HepG2 (cell line): ENCODE results near the gene PRR14. TPM values are rescaled to one million over a fixed set of nuclear protein-coding genes. Genes with fewer than 3 reads are reported as not detected.

Experiments used
- ATF7-NPFF ChIP-seq: sonication (generic); formaldehyde crosslinking; IDR thresholded peaks from 2 replicates; pipeline ENCODE4 v1.8.1; 2023; ENCODE audit warnings: mild to moderate bottlenecking, low read depth, missing genetic modification reagents, moderate library complexity
- EHMT2 ChIP-seq: fragments of 200-600 bp; sonication (generic); IDR thresholded peaks from 2 replicates; pipeline ENCODE4 v1.7.0; 2017; ENCODE audit warnings: antibody characterized with exemption, low read depth, low read length, borderline replicate concordance
- FOXJ3 ChIP-seq: sonication (generic); formaldehyde crosslinking; IDR thresholded peaks from 2 replicates; pipeline ENCODE4 v1.4.0; 2020; ENCODE audit warnings: missing genetic modification reagents, mild to moderate bottlenecking, borderline replicate concordance
- HOMEZ ChIP-seq: IDR thresholded peaks from 2 replicates; pipeline ENCODE4 v1.6.1; 2016; ENCODE audit warnings: low read depth
- KDM5B ChIP-seq: sonication (generic); formaldehyde crosslinking; IDR thresholded peaks from 2 replicates; pipeline ENCODE4 v1.4.0; 2020; ENCODE audit warnings: missing genetic modification reagents, mild to moderate bottlenecking, borderline replicate concordance
- MEF2D ChIP-seq: sonication (generic); formaldehyde crosslinking; IDR thresholded peaks from 2 replicates; pipeline ENCODE4 v1.5.1; 2020; ENCODE audit warnings: mild to moderate bottlenecking, missing genetic modification reagents
- NR3C1 ChIP-seq: sonication (generic); formaldehyde crosslinking; IDR thresholded peaks from 2 replicates; pipeline ENCODE4 v1.4.0; 2020; ENCODE audit warnings: missing genetic modification reagents
- PHF5A ChIP-seq: IDR thresholded peaks from one replicate; pipeline ENCODE4 v1.6.1; 2018; ENCODE audit warnings: low read depth, missing genetic modification reagents; ENCODE audit not compliant: unreplicated experiment
- PLSCR1 ChIP-seq: sonication (generic); formaldehyde crosslinking; IDR thresholded peaks from 2 replicates; pipeline ENCODE4 v1.5.0; 2020; ENCODE audit warnings: missing genetic modification reagents, mild to moderate bottlenecking, borderline replicate concordance
- RARG ChIP-seq: sonication (generic); formaldehyde crosslinking; IDR thresholded peaks from 2 replicates; pipeline ENCODE4 v1.4.0; 2020; ENCODE audit warnings: low read depth, mild to moderate bottlenecking, missing genetic modification reagents
- SRF ChIP-seq: IDR thresholded peaks from 2 replicates; pipeline ENCODE4 v1.6.1; 2011; ENCODE audit warnings: mild to moderate bottlenecking, low read depth, low read length, moderate library complexity
- SRSF9 ChIP-seq: fragments of 200-400 bp; formaldehyde crosslinking; IDR thresholded peaks from 2 replicates; pipeline ENCODE4 v1.6.1; 2018; ENCODE audit warnings: borderline replicate concordance, mild to moderate bottlenecking, low read depth, low read length; ENCODE audit not compliant: insufficient read depth, poor library complexity, severe bottlenecking
- STAT6 ChIP-seq: sonication (generic); formaldehyde crosslinking; IDR thresholded peaks from 2 replicates; pipeline ENCODE4 v1.4.0; 2020; ENCODE audit warnings: missing genetic modification reagents, mild to moderate bottlenecking, borderline replicate concordance
- ZBTB1 ChIP-seq: sonication (generic); formaldehyde crosslinking; IDR thresholded peaks from 2 replicates; pipeline ENCODE4 v1.4.0; 2020; ENCODE audit warnings: missing genetic modification reagents, borderline replicate concordance
- ZFP62 ChIP-seq: sonication (generic); formaldehyde crosslinking; IDR thresholded peaks from 2 replicates; pipeline ENCODE4 v1.4.0; 2020; ENCODE audit warnings: missing genetic modification reagents
- ZFP90 ChIP-seq: sonication (generic); formaldehyde crosslinking; IDR thresholded peaks from 2 replicates; pipeline ENCODE4 v1.8.0; 2022; ENCODE audit warnings: missing genetic modification reagents, mild to moderate bottlenecking, inconsistent platforms, borderline replicate concordance
- ZNF138 ChIP-seq: sonication (generic); formaldehyde crosslinking; IDR thresholded peaks from 2 replicates; pipeline ENCODE4 v1.5.0; 2020; ENCODE audit warnings: mild to moderate bottlenecking, low read depth, missing genetic modification reagents
- ZNF296 ChIP-seq: sonication (generic); formaldehyde crosslinking; conservative IDR thresholded peaks from 2 replicates; pipeline ENCODE4 v1.5.0; 2020; ENCODE audit warnings: mild to moderate bottlenecking, missing genetic modification reagents
- ZNF331 ChIP-seq: sonication (generic); formaldehyde crosslinking; IDR thresholded peaks from 2 replicates; pipeline ENCODE4 v1.4.0; 2020; ENCODE audit warnings: missing genetic modification reagents
- ZNF761 ChIP-seq: sonication (generic); formaldehyde crosslinking; conservative IDR thresholded peaks from 2 replicates; pipeline ENCODE4 v1.4.0; 2020; ENCODE audit warnings: mild to moderate bottlenecking, missing genetic modification reagents
- polyA plus RNA-seq, 8 experiments: library from polyadenylated mRNA; depleted of rRNA in 3 of 8; stranded (reverse) in 7 of 8; unstranded in 1 of 8; fragments of >200 nt; fragmentation: Illumina TruSeq in 4 of 8; extraction: Trizol in 4 of 8; gene quantifications; 2 replicates each; pipeline versions ENCODE4 v1.2.1 to v1.2.3, GENCODE V29; 2011 to 2016; ENCODE audit warnings: low read depth in 4 of 8, missing spikeins in 1 of 8, mixed read lengths in 1 of 8; ENCODE audit not compliant: insufficient read depth in 1 of 8
- total RNA-seq, 5 experiments: library from RNA; depleted of rRNA; stranded (reverse); fragments of >200 nt; fragmentation: Illumina TruSeq; extraction: Trizol; gene quantifications; 2 replicates each; pipeline ENCODE4 v1.2.3, GENCODE V29; 2016; ENCODE audit warnings: low read depth in 1 of 5
- TF ChIP-seq, protein P1 (sequence below): sonication (generic); formaldehyde crosslinking; IDR thresholded peaks from 2 replicates; pipeline ENCODE4 v1.9.0; 2022; ENCODE audit warnings: low read depth, missing genetic modification reagents

PRR14 gene
- total and polyA plus RNA-seq, 2 of the 13 experiments (the other 11 are each of a cell fraction or from before 2014, with no cell fraction given), result 8.4 to 11.0 TPM

DNA sequence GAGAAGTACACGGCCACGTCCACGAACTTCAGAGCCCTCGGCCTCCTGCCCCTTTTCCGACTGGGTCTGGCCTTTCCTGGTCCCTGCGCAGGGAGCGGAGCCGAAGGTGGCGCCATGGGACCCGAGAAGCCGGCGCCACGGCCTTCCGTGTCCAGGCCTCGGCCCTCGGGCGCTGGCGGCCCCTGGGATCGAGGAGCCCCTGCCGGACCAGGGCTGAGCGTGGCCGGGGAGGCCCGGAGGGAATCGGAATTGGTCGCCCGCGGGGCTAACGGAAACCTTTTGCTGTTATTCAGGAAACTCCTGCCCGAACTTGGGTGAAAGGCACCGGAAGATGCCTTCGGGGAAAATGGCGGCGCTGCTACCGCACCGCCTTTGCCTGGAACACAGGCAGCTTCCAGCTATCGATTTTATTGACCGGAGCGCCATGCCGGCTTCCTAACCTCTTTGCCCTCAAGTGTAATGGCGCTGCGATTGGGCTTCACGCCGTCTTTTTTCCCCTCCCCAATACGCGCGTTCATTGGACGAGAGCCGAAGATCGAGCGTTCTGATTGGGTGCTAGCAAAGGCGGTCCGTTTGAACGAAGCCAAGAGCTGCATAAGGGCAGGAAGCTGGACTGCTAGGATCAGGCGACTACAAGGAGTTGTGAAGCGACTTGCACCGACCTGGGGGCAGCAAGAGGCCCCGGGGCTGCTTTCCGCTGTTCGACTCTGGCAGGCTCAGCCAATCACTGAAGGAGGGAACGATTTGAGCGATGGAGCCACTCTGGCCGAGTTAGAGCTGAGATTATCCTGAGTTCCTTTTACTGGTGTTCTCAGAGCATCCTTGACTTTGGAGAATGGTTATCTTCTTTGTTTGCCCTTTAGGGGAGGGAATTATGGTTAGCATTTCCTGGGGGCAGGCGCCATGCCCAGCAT, 40.6 kb upstream of the PRR14 start, which contains the start of gene ZNF689 (continued):
- peak; percentile 70 for TF ChIP-seq HOMEZ (CRISPR knock-in tag)
- peak; percentile 56 for TF ChIP-seq ATF7-NPFF (CRISPR knock-in tag)
- TF ChIP-seq PLSCR1, result no peak
- peak; percentile 72 for TF ChIP-seq ZNF331
- TF ChIP-seq ZFP62, result no peak
- TF ChIP-seq ZBTB1 (CRISPR knock-in tag), result peak; percentile 59; the same call in 1 of the 2 replicates
- TF ChIP-seq ZNF138 (CRISPR knock-in tag), result 0 out of 2 replicates have a peak, but pooled peaks have one; percentile 22
- peak; percentile 96 for TF ChIP-seq KDM5B (CRISPR knock-in tag)
- no peak for TF ChIP-seq SRSF9
- TF ChIP-seq NR3C1 (CRISPR knock-in tag), result 0 out of 2 replicates have a peak, but pooled peaks have one; percentile 87
- TF ChIP-seq ZNF296 (CRISPR knock-in tag), result 0 out of 2 replicates have a peak, but pooled peaks have one; percentile 19
- TF ChIP-seq, protein P1, sequence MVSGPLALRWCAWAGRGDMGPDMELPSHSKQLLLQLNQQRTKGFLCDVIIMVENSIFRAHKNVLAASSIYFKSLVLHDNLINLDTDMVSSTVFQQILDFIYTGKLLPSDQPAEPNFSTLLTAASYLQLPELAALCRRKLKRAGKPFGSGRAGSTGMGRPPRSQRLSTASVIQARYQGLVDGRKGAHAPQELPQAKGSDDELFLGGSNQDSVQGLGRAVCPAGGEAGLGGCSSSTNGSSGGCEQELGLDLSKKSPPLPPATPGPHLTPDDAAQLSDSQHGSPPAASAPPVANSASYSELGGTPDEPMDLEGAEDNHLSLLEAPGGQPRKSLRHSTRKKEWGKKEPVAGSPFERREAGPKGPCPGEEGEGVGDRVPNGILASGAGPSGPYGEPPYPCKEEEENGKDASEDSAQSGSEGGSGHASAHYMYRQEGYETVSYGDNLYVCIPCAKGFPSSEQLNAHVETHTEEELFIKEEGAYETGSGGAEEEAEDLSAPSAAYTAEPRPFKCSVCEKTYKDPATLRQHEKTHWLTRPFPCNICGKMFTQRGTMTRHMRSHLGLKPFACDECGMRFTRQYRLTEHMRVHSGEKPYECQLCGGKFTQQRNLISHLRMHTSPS, result peak; percentile 23; the same call in 1 of the 2 replicates
- no peak; the same call in 1 of the 2 replicates for TF ChIP-seq STAT6 (CRISPR knock-in tag)
- TF ChIP-seq ZFP90 (CRISPR knock-in tag), result peak; percentile 82; the same call in 1 of the 2 replicates
- peak; percentile 47; the same call in 1 of the 2 replicates for TF ChIP-seq SRF
- peak; percentile 67; the same call in 1 of the 2 replicates for TF ChIP-seq ZNF761 (CRISPR knock-in tag)
- no peak for TF ChIP-seq EHMT2
- 0 out of 2 replicates have a peak, but pooled peaks have one; percentile 74 for TF ChIP-seq RARG
- 0 out of 2 replicates have a peak, but pooled peaks have one; percentile 83 for TF ChIP-seq MEF2D (CRISPR knock-in tag)
- peak; percentile 81 for TF ChIP-seq PHF5A (CRISPR knock-in tag)
- peak; percentile 74 for TF ChIP-seq FOXJ3 (CRISPR knock-in tag)
